Parathyroid adenoma (tissue), 2 donors: ENCODE data around the gene MMP10.

Source experiments
- H2AFZ ChIP-seq: fragments of 300-600 bp; sonication (generic); one replicate; pipeline ENCODE4 v1.7.0; 2017; ENCODE audit warnings: antibody characterized with exemption, mild to moderate bottlenecking
- H3K27ac ChIP-seq: fragments of 300-600 bp; sonication (generic); one replicate; pipeline ENCODE4 v1.7.0; 2017
- H3K27me3 ChIP-seq: fragments of 300-600 bp; sonication (generic); one replicate; pipeline ENCODE4 v1.7.0; 2017; ENCODE audit warnings: low read length; ENCODE audit not compliant: control insufficient read depth, insufficient read depth
- H3K36me3 ChIP-seq: fragments of 300-600 bp; sonication (generic); one replicate; pipeline ENCODE4 v1.7.0; 2017; ENCODE audit warnings: low read length; ENCODE audit not compliant: control insufficient read depth, insufficient read depth
- H3K4me1 ChIP-seq: fragments of 300-600 bp; sonication (generic); one replicate; pipeline ENCODE4 v1.7.0; 2017; ENCODE audit warnings: control low read depth
- H3K4me2 ChIP-seq: fragments of 300-600 bp; sonication (generic); one replicate; pipeline ENCODE4 v1.7.0; 2017; ENCODE audit warnings: low read length
- H3K4me3 ChIP-seq: fragments of 300-600 bp; sonication (generic); one replicate; pipeline ENCODE4 v1.7.0; 2017; ENCODE audit warnings: low read depth, low read length
- H3K79me2 ChIP-seq: fragments of 300-600 bp; sonication (generic); one replicate; pipeline ENCODE4 v1.7.0; 2017; ENCODE audit warnings: control low read depth
- H3K9ac ChIP-seq: fragments of 300-600 bp; sonication (generic); one replicate; pipeline ENCODE4 v1.7.0; 2017; ENCODE audit warnings: mild to moderate bottlenecking
- H3K9me3 ChIP-seq: fragments of 300-600 bp; sonication (generic); one replicate; pipeline ENCODE4 v1.7.0; 2017; ENCODE audit warnings: low read length; ENCODE audit not compliant: control insufficient read depth
- TF ChIP-seq, protein P1 (sequence below): fragments of 300-600 bp; sonication (generic); IDR thresholded peaks from one replicate; pipeline ENCODE4 v1.7.0; 2017; ENCODE audit warnings: antibody characterized with exemption, mild to moderate bottlenecking
- donor health status: primary hyperparathyroidism.

Gene MMP10

GRCh38 chr11:102776454-102776853 lies 4.0 kb downstream of the MMP10 start:
- no peak overlapping the region for H3K27ac ChIP-seq
- H2AFZ ChIP-seq, result no peak overlapping the region
- no peaks in the 10 kb centered on the region for H3K27me3 ChIP-seq
- no peaks in the 10 kb centered on the region for H3K79me2 ChIP-seq
- H3K4me3 ChIP-seq, result no peak overlapping the region
- H3K9me3 ChIP-seq, result no peaks in the 10 kb centered on the region
- TF ChIP-seq, protein P1, sequence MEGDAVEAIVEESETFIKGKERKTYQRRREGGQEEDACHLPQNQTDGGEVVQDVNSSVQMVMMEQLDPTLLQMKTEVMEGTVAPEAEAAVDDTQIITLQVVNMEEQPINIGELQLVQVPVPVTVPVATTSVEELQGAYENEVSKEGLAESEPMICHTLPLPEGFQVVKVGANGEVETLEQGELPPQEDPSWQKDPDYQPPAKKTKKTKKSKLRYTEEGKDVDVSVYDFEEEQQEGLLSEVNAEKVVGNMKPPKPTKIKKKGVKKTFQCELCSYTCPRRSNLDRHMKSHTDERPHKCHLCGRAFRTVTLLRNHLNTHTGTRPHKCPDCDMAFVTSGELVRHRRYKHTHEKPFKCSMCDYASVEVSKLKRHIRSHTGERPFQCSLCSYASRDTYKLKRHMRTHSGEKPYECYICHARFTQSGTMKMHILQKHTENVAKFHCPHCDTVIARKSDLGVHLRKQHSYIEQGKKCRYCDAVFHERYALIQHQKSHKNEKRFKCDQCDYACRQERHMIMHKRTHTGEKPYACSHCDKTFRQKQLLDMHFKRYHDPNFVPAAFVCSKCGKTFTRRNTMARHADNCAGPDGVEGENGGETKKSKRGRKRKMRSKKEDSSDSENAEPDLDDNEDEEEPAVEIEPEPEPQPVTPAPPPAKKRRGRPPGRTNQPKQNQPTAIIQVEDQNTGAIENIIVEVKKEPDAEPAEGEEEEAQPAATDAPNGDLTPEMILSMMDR, result no peak
- no peak overlapping the region for H3K4me2 ChIP-seq
- H3K36me3 ChIP-seq, result no peaks in the 10 kb centered on the region
- H3K4me1 ChIP-seq, result no peaks in the 10 kb centered on the region
- no peak overlapping the region for H3K9ac ChIP-seq

GRCh38 chr11:102773386-102773785 lies 7.0 kb downstream of the MMP10 start:
- Histone ChIP-seq H2AFZ (no peak overlapping the region), H3K9me3 (no peaks in the 10 kb centered on the region), H3K4me1 (no peaks in the 10 kb centered on the region), H3K9ac (no peak overlapping the region), H3K27me3 (no peaks in the 10 kb centered on the region), H3K4me2 (no peak overlapping the region), H3K27ac (no peak overlapping the region), H3K79me2 (no peaks in the 10 kb centered on the region), H3K4me3 (no peak overlapping the region), H3K36me3 (no peaks in the 10 kb centered on the region)
- TF ChIP-seq, protein P1, result no peak

DNA sequence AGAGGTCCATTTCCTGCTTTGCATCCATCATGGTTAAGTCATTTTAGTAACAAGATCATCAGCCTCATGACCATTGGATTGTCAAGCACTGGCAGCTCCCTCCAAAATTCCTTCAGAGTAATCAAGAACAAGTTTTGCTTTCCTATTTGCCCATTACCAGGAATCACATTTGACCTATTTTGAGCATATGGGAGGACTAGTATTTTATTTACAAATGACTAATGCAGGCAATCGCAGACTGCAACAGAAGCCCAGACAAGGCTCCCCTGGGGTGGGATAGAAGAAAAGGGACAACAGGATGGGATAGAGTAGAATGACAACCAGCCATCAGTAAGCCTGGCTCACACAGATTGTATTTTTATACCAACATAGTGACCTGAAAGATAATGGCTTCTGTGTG lies 9.1 kb downstream of the MMP10 start:
- Histone ChIP-seq H3K9ac (no peak overlapping the region), H3K4me1 (no peaks in the 10 kb centered on the region), H2AFZ (no peak overlapping the region), H3K27ac (no peak overlapping the region), H3K4me2 (no peak overlapping the region), H3K9me3 (no peaks in the 10 kb centered on the region), H3K36me3 (no peaks in the 10 kb centered on the region), H3K27me3 (no peaks in the 10 kb centered on the region), H3K4me3 (no peak overlapping the region), H3K79me2 (no peaks in the 10 kb centered on the region)
- TF ChIP-seq, protein P1, result no peak

DNA sequence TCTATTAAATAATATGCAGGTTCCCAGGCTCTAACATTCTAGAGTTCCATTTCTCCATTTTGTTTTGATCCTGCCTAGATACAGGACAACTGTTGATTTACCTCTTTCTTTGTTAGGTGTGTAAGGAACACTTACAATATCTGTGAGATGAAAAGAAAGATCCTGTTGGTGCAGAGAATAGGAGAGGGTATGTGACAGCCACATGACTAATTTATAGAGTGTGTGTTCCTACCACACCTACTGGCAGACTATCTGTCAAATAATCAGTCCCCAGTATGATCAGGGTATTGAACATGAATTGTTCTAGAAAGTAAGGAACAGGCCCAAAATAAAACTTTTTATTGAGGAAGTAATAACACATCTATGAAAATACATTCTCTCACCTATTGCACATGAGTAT lies 10.2 kb downstream of the MMP10 start:
- H3K4me1 ChIP-seq, result no peaks in the 10 kb centered on the region
- H3K27ac ChIP-seq, result no peak overlapping the region
- H2AFZ ChIP-seq, result no peak overlapping the region
- no peak overlapping the region for H3K4me3 ChIP-seq
- no peaks in the 10 kb centered on the region for H3K36me3 ChIP-seq
- H3K79me2 ChIP-seq, result no peaks in the 10 kb centered on the region
- TF ChIP-seq, protein P1, result no peak
- H3K4me2 ChIP-seq, result no peak overlapping the region
- no peaks in the 10 kb centered on the region for H3K27me3 ChIP-seq
- no peaks in the 10 kb centered on the region for H3K9me3 ChIP-seq
- no peak overlapping the region for H3K9ac ChIP-seq

- H3K4me2 ChIP-seq, result no peak overlapping the region
- no peaks in the 10 kb centered on the region for H3K36me3 ChIP-seq
- H3K9me3 ChIP-seq, result no peaks in the 10 kb centered on the region
- H3K27me3 ChIP-seq, result no peaks in the 10 kb centered on the region
- no peak overlapping the region for H3K4me3 ChIP-seq
- TF ChIP-seq, protein P1, result no peak
- no peaks in the 10 kb centered on the region for H3K4me1 ChIP-seq
- no peak overlapping the region for H3K27ac ChIP-seq
- H2AFZ ChIP-seq, result no peak overlapping the region
- H3K79me2 ChIP-seq, result no peaks in the 10 kb centered on the region
- H3K9ac ChIP-seq, result no peak overlapping the region
Observed at GRCh38 chr11:102767800-102768199, 12.6 kb downstream of the MMP10 start.
